ENCODE data around the gene JMJD1C.

DNA sequence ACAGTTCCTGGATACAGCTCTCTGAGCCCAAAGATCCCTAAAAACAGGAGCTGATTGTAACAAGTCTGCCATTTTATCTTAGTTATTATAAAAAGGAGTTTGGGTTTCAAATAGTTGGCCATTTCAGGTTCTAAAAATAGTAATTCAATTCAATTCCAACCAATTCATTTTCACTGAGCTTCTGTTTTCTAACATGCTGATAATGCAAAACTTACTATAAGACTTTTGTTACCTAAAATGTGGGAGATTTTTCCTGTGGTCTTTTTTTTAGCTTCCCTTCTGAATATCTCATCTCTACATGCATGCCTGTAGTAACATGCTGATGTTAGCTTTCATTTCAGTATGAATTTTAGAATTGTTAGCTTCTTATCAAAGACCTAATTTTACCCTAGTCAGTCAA is 319.3 kb downstream of the JMJD1C start:
- TF ChIP-seq, protein P1, sequence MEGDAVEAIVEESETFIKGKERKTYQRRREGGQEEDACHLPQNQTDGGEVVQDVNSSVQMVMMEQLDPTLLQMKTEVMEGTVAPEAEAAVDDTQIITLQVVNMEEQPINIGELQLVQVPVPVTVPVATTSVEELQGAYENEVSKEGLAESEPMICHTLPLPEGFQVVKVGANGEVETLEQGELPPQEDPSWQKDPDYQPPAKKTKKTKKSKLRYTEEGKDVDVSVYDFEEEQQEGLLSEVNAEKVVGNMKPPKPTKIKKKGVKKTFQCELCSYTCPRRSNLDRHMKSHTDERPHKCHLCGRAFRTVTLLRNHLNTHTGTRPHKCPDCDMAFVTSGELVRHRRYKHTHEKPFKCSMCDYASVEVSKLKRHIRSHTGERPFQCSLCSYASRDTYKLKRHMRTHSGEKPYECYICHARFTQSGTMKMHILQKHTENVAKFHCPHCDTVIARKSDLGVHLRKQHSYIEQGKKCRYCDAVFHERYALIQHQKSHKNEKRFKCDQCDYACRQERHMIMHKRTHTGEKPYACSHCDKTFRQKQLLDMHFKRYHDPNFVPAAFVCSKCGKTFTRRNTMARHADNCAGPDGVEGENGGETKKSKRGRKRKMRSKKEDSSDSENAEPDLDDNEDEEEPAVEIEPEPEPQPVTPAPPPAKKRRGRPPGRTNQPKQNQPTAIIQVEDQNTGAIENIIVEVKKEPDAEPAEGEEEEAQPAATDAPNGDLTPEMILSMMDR (conservative IDR thresholded peaks at IDR 0.05; ENCODE audit: low read length): no peak
- TF ChIP-seq EZH2phosphoT487 (IDR thresholded peaks at IDR 0.05; ENCODE audit: borderline replicate concordance, low read depth, low read length): no peak
